Inflammatory macrophage treated with lipopolysaccharide for 1 hour (primary cell): ENCODE data around the gene ARMC8.

ENCODE experiments used
- DNase-seq, 2 donors: peaks; one replicate each; pipeline ENCODE4 v3.0.0-alpha.2; 2020 to 2022

ARMC8 gene

DNA sequence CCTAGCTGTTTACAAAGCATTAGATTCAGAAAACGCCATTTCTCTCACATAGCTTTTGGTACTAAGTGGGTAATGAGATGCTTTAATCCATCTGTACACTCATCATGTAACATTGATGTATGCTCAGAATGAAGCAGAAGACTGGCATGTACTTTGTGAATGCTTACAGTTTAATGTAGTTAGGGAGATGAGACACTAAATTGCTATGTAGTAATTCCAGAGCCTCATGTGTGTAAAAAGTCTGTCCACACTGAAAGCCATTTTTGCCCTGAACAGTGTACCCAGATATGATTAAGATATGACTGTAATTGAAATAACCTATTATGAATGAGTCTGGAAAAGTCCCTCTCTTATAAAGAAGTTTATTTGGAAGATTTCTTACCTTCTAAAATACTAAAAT is 66.5 kb downstream of the ARMC8 start:
- no peak for DNase-seq

DNA sequence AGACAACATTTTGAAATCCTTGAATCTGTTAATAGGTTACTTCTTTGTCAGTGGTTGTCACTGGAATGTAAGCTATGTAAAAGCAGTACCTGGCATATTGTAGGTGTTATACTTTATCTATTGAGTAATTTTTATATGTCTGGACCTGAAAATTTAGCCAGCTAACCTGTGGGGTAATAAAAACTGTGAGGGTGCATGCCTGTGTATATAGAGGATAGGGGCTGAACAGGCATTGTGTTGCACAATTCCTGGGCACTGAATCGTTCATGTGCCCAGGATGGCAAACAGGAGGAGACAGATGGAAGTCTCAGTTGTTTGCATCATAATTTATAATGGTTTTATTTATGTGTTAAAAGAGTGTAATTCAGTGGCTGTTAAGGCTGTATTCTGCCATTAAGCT is 67.1 kb downstream of the ARMC8 start:
- DNase-seq = no peak

DNA sequence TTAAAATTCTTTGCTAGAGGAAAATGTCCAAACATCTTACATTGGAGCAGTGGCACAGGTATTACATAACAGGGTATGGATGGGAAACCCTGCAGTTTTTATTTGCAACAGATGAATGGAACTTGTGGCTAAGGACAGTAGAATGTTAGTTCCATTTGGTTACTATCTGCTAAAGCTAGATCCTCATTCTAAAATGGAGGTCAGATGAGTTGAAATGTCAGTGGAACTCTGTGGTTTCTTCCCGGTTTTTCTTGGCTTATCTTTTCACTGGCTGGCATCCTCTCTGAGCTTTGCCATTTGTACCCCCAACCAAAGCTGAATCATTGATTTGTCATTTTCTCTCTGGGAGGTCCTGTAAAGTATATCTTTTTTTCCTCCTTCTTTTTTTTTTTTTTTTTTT is 68.9 kb downstream of the ARMC8 start:
- DNase-seq = no peak

DNA sequence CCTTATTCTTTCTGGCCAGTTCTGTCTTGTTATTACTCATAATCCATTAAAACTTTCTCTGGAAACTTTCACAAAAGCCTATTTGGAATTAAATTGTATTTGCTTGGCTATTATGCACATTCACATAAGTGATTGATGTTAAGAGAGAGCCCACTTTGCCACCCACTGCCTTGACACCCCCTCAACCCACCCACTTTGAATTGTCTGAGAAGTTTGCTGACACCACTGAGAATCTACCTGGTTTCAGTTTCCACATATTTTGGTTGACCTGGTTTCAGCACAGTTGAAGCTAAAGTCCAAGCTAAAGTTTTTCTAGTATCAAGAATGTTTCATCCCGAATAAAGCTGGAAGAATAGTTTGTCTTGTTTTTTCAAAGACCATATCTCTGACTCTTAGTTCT is 70.9 kb downstream of the ARMC8 start:
- DNase-seq = no peak

DNA sequence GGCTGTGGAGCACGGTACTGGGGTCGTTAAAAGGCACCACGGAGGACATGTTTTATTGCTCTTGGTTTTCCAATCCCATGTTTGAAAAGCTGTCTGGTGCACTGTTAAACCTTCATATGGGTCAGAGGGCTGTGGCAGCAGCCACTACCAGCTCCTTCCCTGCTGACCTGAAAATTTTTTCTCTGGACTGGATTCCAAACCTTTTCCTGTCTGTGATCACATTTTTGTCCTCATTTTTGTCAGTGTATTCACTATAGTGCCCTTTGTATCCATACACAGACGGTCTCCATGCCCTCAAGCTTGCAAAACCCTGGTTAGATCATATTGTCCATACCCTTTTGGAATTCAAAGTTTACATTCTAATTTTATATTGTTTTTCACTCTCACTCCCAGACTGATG is 72.0 kb downstream of the ARMC8 start:
- DNase-seq = no peak

DNA sequence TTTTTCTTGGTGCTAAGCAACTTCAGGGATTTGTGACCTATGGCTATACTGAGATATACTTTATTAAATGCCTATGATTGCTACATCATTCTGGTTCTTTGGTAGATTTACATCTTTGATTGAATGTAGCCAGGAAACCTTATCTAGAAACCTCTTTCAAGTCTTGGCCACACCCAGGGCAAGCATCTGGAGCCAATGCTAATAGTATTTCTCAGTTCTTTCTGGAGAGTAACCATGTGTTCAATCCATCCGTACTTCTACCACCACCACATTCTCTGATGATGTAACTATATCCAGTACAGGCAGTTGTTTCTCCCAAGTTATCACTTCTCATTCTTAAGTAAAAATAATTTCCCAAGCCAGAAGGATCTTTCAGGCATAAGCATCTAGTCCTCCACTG is 73.5 kb downstream of the ARMC8 start:
- no peak for DNase-seq

DNA sequence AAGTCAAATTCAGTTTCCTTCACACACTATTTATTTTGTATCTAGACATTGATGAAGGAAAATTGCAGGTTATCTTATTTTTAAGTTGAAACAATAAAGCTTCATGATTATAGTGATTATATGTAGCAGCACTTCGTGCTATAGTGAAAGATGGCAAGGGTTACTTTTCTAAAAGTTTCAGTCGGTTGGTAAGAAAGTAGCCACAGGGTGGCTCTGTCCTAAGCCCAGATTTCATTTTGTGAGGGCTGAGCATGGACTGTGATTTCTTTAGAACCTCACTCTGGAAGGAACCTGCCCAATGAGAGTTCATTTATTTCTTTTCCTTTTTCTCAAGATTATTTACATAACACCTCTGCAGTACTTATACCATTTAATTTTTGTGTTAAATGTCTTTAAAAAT is 76.0 kb downstream of the ARMC8 start:
- DNase-seq = no peak

DNA sequence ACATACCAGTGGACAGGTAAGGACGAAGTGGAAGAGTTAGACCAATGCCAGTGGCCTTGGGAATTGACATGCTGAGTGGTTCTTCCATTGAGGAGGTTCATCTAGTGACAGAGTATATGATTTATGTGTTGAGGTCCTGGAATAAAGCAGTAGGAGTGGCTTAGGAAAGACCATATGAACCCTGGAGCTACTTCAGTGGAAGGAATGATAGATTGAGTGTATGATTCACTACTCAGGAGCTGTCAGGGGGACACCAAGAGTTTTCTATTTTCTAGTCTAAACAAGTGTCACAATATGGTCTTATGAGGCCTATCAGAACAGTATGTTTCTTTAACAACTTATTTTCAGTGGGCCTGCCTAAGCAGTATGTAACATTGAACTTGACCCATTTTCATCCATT is 78.6 kb downstream of the ARMC8 start:
- DNase-seq = no peak

DNA sequence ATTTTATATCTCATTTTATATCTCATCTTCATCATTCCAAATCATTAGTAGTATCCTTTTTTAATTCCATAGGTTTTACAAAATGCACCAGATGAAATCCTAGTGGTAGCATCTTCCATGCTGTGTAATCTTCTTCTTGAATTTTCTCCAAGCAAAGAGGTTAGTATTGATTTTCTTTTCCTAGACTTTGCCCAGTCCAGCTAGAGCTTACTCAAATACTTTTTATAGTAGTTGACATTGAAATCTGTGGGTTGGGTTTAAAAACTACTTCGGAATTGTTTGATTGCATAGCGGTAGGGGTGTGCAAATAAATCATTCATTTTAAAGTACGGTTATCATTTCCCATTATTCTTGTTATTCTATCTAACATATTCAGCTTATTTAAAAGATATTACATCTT is 80.0 kb downstream of the ARMC8 start:
- DNase-seq = no peak

DNA sequence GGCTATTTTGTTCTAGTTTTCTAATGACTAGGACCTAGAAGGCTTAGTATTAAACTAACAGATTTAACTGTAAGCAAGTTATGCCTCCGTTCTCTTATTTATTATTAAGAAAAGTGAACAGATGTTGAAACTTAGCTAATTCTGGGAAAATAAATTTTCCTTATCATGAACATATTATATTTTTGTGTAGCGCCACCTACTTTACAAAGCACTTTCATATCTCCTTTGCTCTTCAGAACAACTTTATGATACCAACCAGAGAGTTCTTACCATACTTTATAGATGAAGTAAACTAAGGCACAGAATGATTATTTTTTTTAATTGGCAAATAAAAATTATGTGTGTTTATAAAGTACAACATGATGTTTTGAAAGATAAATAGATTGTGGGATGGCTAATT is 83.1 kb downstream of the ARMC8 start:
- no peak for DNase-seq

DNA sequence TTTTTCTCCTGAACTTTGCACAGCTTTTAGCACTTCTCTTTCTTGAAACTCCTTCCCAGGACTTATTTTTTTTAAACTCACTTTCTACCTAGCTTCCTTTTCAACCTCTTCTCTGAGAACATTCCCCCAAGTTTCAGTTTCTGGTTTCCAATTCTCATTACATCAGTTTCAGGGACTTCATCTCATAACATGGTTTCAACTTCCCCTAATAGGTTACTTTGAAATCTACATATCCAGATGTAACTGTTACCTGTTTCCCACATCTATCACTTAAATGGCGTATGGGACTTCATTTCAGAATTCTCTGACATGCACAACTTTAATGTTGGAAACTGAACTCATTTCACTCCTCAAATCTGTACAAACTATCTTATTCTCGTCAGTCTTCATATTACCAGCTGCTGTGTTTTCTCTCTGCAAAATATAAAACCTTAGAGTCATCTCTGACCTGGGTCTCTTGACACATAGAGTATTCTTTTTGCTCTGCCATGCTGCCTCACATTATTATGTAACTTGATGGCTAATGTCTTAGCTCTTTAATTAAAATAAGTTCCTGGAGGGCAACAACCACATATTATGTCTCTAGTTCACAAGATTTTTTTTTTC is 84.2 kb downstream of the ARMC8 start:
- DNase-seq = no peak

DNA sequence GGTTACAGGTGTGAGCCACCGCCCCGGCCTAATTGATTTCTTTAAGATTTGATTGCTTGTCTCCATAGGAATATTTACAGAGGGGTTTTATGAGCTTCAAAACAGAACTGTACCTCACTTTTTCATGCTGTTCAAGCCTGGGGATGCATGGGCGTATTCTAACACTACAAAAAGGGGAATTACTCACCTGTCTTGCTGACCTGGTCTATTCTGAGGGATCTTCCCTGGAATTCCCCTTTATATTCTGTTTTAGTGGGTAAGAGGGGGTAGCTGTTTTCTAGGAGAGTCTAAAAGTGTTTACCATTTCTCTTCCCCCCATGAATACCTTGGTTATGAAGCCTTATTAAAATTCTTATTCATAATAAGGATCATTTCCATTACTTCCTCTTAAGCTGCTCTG is 94.5 kb downstream of the ARMC8 start:
- DNase-seq = no peak

DNA sequence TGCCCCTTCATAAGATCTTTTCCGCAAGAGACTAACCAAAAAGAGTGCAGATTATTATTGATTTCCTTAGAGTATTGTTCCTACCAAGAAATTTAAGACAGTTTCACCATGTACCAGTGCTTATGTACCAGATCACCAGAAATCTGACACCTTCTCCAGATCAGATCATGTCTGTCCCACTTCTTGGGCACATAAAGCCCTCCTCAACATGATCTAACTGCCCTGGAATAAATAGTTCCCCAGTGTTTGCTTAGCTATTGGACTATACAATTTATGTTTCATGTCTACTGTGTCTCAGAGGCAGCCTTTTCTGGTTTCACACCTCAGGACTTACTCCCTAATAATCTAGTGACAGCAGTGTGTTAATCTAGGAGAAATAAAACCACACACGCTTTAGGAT is 95.7 kb downstream of the ARMC8 start:
- no peak for DNase-seq

DNA sequence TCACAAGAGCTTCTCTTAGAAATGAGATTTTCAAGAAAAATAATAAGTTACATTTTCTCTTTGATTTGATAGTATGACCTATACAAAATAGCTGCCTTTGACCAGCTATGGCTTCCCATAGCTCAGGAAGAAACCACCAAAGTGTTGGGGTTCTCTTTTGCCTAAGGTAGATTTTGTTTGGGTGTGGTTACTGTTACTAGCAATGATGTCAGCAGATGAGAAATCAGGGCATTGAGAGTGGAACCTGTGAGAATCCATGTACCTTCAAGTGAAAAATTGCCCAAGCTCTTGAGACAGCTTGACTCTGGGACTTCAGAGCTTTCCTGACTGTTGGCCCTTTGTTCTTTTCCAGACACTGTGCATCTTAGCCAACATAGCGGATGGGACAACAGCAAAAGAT is 97.0 kb downstream of the ARMC8 start:
- DNase-seq = no peak

DNA sequence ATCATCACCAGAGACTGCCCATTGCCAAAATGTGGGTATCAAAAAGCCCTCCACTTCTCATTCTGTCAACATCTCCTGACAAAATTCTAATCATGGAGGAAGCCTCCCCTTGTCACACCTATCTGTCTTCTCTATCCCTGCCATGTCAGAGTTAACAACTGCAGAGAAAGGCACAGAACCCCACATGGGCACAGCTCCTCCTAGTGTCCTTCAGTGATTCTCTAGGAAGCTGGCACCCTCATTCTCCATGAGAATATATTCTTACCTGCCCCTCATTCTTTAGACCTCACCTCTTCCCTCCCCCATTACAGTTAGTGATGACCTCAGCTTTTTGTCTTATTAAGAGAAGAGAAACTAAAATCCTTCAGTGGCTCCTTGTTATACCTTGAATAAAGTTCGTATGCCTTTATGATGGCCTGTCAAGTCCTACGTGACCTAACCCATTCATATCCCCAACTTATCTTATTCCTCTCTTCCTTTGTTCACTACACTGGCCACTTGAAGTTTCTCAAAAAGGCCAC is 97.9 kb downstream of the ARMC8 start:
- no peak for DNase-seq

DNA sequence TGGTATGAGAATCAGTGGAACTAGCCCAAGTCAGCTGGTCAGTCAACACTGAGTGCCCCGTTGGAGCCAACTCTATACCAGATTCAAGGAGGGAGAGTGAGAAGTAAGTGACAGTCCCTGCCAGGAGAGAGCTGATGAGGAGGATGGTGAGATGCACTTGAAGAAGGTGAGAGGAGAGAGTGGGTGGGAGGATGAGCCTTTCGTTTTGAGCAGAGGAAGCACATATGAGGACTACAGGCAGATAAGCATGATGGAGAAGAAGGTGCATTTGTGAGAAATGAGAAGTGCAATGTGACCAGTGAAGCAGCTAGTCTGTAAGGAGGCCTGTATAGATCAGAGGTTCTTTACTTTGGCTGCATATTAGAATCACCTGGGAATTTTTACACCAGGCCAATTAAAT is 102.2 kb downstream of the ARMC8 start:
- DNase-seq = no peak

DNA sequence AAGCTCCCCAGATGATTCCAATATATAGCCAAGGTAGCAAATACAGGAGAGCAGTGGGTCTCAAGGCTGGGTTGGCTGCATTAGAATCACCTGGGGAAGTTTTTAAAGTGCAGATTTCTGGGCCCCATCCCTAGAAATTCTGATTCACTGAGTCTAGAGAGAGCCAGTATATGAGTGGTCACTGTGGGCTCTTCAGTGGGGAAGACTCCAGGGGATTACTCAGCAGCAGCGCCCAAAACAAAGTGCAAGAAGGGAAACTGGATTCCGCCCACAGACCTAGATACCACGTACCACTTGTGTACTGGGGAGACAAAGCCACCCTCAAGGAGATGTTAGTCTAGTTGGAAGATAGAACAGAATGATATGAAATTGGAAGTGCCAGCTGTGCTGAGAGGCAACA is 102.6 kb downstream of the ARMC8 start:
- DNase-seq = no peak

DNA sequence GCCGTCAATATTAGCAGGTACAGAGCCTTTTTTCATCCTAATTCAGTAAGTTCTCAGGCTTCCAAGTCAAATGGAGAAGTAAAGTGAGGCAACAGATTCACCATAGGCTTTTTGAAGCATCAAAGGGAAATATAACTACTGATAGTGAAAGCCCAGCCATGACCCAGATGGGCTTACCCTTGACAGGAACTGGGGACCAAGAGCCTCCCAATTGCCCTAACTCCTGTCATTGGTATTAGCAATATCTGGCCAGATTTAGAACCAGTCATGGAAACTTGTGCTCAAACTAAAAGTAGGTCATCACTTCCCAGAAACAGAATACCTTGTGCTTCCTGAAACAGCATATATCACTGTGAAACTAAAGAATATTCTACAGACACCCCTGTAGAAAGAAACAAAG is 109.5 kb downstream of the ARMC8 start:
- no peak for DNase-seq

DNA sequence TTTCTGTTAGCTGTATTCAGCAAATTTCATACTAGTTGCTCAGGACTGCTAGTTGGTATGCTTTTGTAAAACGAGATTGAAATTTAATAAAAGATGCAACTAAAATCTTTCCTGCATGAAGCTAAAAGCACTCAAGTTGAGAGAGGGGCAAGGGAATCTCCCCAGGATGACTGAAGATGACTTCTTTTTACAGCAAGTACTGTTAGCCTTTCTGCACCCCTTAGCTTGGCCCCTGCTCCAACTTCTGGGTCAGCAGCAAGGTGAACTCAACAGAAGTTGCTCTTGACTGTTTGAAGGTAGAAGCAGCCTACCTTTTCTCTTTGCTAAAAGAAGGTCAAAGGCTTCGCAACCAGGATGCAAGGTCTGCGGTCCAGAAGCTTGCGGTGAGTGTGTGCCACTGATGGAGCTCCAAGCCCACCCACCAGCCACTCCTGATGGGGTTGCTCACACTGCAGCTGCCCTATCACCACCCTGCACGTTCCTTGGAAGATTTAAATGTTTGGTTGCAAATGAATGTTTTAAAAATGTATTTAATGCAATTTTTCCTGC is 110.0 kb downstream of the ARMC8 start:
- DNase-seq = no peak

DNA sequence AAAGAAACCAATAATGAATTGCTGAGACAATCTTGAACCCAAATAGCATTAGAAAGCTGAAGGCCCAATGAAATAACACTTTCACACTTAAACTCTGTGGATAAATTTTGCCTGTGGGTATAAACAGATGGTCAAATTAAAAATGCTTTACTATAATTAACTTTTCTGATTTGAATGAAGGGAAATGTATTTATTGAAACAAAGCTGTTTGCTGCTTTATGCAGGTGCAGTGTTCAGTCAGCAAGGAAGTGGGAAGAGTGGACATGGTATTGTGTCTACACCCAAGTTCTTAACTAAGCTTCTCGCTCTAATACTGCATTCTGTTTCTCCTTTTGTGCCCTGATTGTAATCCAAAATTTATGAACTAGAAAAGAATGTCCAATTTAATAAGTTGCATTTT is 110.8 kb downstream of the ARMC8 start:
- no peak for DNase-seq

DNA sequence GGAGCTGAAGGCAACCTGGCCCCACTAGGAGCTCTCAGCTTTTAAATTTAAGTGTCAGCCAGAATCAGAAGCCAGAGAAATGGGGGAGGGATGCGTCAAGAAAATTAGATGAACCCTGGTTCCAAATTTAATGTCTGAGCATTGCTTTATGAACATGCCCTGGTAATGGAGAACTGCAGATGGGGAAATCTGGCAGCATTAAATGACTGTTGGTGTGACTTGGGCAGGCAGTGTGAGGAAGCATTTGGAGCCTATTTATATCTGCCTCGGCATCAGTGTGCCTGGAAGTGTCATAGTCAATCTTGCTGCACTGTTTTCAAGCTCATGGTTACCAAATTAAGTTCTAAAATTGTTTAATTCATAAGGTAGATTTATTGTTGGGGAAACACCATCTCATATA is 113.5 kb downstream of the ARMC8 start:
- no peak for DNase-seq

DNA sequence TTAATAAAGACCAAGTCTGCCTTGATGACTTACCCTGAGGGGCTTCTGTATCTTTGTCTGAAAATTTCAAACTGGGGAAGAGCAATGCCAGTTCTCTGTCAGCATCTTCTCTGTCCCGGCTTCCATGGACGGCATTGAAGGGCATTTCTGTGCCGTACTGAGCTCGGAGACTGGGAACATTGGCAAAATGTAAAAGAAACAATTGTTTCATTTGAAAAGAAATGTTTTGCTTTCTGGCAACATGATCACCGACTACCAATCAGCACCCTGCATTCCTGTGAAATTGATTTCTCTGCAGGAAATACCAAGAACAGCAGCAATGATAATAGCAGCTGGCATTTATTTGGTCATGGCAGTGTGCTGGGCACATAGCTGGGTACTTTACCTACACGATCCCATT is 116.4 kb downstream of the ARMC8 start:
- DNase-seq = no peak

DNA sequence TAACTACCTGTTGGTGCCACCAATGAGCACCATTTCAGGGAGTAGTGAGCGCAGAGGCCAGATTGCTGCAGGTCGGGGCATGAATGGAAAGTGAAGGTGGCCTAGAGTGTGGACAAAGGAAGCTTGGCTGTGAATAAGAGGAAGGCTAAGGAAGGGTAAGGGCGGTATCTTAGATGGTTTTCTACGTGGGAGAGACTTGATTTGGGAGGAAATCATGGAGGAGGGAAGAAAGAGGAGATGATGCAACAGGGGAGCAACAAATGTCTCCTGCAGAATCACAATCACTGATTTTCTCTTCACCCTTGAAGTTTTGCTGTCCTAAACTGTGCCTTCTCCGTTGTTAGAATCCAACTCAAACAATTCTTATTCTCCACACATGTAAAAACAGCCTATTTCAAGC is 120.8 kb downstream of the ARMC8 start:
- DNase-seq = no peak

DNA sequence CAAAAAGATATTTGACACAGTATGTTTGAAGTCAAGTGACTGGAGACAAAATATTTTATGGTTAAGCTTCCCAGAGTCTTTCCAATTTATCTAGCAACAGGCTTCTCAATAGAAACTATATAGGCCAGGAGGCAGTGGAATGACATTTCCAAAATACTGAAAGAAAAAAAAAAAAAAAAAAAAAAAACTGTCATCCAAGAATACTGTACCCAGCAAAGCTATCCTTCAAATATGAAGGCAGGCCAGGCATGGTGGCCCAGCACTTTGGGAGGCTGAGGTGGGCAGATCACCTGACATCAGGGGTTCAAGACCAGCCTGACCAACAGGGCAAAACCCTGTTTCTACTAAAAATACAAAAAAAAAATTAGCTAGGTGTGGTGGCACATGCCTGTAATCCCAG is 121.7 kb downstream of the ARMC8 start:
- no peak for DNase-seq

DNA sequence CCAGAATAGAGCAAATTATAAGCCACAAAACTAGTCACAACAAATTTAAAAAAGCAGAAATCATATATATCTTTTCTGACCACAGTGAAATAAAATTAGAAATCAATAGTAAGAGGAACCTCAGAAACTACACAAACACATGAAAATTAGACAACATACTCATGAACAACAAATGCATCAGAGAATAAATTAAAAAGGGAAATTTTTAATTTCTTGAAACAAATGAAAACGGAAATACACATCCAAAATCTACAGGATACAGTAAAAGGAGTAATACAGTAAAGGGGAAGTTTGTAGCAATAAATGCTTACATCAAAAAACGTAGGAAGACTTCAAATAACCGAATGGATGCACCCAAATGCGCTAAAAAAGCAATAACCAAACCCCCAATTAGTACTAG is 123.4 kb downstream of the ARMC8 start:
- DNase-seq = no peak
